Testis (tissue), 3 donors: ENCODE data around the gene TYR. TPM values are rescaled to one million over a fixed set of nuclear protein-coding genes. Genes with fewer than 3 reads are reported as not detected.
"Not testable (repeated sequence)": the region's sequence is repeated elsewhere in the genome, so short reads cannot be mapped to it uniquely, and the experiment has no call there.

Experiments
- DNase-seq: peaks from one replicate; pipeline ENCODE4 v3.0.0-alpha.2; 2019
- H3K27ac ChIP-seq, 2 donors: fragments of 200-600 bp; sonication (generic); one replicate each; pipeline ENCODE4 v1.5.1; 2019
- H3K27me3 ChIP-seq: fragments of 200-600 bp; sonication (generic); one replicate; pipeline ENCODE4 v1.5.1; 2019
- H3K36me3 ChIP-seq: fragments of 200-600 bp; sonication (generic); one replicate; pipeline ENCODE4 v1.5.1; 2017; ENCODE audit warnings: low read depth; ENCODE audit errors: missing control alignments
- H3K4me1 ChIP-seq: fragments of 200-600 bp; sonication (generic); one replicate; pipeline ENCODE4 v1.5.1; 2019
- H3K4me3 ChIP-seq, 2 donors: fragments of 200-600 bp; sonication (generic); one replicate each; pipeline ENCODE4 v1.5.1; 2017 to 2019
- H3K9me3 ChIP-seq: fragments of 200-600 bp; sonication (generic); one replicate; pipeline ENCODE4 v1.5.1; 2017
- POLR2A ChIP-seq: fragments of 450-650 bp; IDR thresholded peaks from one replicate; pipeline ENCODE4 v1.6.1; 2017; ENCODE audit warnings: antibody characterized with exemption, mild to moderate bottlenecking, moderate library complexity
- WGBS, 2 donors: methylation state at CpG; one replicate each; pipeline ENCODE4 v1.1.5; 2018; 5-methylcytosine and 5-hydroxymethylcytosine counted together
- intact Hi-C: fragments of 100-400 bp; cut with DNase I; formaldehyde crosslinking; loops from one replicate; pipeline ENCODE4 v1.15.1; 2023; ENCODE audit warnings: low total_unique reads
- polyA plus RNA-seq: library from polyadenylated mRNA; stranded (reverse); fragments of 350-450 nt; fragmentation: Illumina TruSeq; extraction: RNeasy Lipid Tissue Mini Kit (QIAGEN cat#74804); gene quantifications from one replicate; pipeline ENCODE4 v1.2.3, GENCODE V29; 2014; ENCODE audit warnings: low read depth, low replicate concordance; ENCODE audit not compliant: insufficient read depth
- total RNA-seq, 2 donors: library from RNA; depleted of rRNA; stranded (reverse); fragments of >200 nt; gene quantifications; one replicate each; pipeline ENCODE4 v1.2.3, GENCODE V29; 2016
- TF ChIP-seq, protein P1 (sequence below), 3 experiments: fragments of 450-650 bp in 2 of 3; fragments of 200-600 bp in 1 of 3; sonication (generic) in 1 of 3; IDR thresholded peaks; one replicate each; pipeline ENCODE4 v1.5.1; 2016 to 2019; ENCODE audit warnings: antibody characterized with exemption in 3 of 3, mild to moderate bottlenecking in 2 of 3, moderate library complexity in 1 of 3

The TYR gene
- total and polyA plus RNA-seq, 3 donors from 2014 or later = 0.24 to 1.5 (median 0.25) TPM

DNA sequence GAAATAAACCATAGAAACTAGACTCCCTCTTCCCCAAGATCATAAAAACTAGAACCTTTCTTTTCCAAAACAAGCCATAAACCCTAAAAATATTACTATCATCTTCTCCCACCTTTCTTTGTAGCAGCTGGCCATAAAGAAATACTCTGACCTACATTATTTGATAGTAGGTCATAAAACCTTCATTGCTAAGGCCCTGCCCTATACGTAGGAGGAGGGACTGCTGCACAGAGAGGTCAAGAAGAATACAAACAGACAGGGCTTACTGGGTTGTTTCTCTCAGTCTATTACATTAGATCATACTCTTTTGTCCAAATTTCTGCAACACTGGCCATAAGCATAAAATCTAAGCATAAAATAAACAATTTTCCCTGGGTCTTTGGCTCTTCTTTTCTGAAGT lies 101.5 kb downstream of the TYR start:
- no peaks in the 10 kb centered on the region for H3K9me3 ChIP-seq
- no peak for DNase-seq

DNA sequence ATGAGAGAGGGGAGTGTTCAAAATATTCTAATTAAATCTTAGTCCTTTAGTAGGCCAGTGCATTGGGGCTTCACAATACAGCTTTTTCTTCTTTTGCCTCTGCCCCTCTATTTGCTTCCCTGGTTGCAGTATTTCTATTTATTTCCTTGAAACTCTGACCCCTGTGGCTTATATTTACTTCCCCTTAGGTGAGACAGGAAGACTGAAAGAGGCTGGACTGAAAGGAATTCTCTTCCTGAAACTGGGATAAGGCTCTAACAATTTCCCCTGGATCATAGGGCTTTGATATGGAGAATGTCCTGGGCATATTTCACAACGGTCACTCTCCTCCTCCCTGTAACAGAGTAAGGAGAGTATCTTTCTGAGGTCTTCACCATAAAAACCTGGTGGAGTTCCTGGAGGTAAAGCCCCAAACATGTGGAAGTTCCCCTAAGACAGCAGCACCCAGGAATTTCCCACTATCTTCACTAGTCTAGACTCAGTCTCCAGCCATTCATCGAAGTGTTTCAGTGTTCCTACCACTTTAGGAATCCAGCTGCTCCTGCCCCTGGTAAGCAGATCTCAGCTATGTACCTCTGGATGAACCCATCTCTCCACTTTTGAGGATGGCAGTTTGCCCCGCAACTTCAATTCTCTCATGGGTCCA lies 103.5 kb downstream of the TYR start:
- H3K27ac ChIP-seq, H3K9me3 ChIP-seq, H3K36me3 ChIP-seq, H3K4me1 ChIP-seq, intact Hi-C loops, H3K4me3 ChIP-seq, DNase-seq, H3K27me3 ChIP-seq: not testable (repeated sequence)
- WGBS, 2 donors = 80 to 88% methylated on average over 3 of the region's 3 CpGs

More for the DNA sequence above, 101.5 kb downstream of the TYR start:
- no peak overlapping the region for H3K27ac ChIP-seq
- no peaks in the 10 kb centered on the region for H3K4me1 ChIP-seq
- TF ChIP-seq, protein P1, sequence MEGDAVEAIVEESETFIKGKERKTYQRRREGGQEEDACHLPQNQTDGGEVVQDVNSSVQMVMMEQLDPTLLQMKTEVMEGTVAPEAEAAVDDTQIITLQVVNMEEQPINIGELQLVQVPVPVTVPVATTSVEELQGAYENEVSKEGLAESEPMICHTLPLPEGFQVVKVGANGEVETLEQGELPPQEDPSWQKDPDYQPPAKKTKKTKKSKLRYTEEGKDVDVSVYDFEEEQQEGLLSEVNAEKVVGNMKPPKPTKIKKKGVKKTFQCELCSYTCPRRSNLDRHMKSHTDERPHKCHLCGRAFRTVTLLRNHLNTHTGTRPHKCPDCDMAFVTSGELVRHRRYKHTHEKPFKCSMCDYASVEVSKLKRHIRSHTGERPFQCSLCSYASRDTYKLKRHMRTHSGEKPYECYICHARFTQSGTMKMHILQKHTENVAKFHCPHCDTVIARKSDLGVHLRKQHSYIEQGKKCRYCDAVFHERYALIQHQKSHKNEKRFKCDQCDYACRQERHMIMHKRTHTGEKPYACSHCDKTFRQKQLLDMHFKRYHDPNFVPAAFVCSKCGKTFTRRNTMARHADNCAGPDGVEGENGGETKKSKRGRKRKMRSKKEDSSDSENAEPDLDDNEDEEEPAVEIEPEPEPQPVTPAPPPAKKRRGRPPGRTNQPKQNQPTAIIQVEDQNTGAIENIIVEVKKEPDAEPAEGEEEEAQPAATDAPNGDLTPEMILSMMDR (IDR thresholded peaks at IDR 0.05) = no peak
- no peak for TF ChIP-seq POLR2A
- WGBS, 2 donors = 68 to 82% methylated on average over 1 of the region's 1 CpG
- intact Hi-C loops = no loop called here
- no peaks in the 10 kb centered on the region for H3K27me3 ChIP-seq
- H3K4me3 ChIP-seq = no peak overlapping the region
- H3K36me3 ChIP-seq = no peaks in the 10 kb centered on the region

DNA sequence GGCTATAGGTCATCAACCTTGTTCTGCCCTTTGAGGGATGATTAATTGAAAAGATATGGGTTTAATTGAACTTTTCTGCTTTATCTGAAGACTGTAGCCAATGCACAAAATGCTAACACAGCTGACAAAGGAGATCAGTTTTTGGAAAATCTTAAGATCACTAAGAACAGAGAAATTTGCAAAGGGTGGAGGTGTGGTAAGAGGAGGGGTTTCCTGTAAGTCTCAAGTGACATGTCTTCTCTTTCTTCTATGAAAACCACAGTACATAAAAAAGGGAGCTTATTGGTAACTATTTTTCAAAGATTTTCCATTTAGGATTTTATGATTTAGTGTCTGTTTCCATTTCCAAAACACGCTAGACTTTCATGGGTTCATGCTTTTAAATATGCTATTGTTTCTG lies 108.9 kb downstream of the TYR start:
- H3K27ac ChIP-seq, H3K4me3 ChIP-seq, H3K4me1 ChIP-seq, DNase-seq, H3K36me3 ChIP-seq, H3K9me3 ChIP-seq, H3K27me3 ChIP-seq, intact Hi-C loops: not testable (repeated sequence)
- 88 to 94% methylated on average over 1 of the region's 1 CpG for WGBS, 2 donors

DNA sequence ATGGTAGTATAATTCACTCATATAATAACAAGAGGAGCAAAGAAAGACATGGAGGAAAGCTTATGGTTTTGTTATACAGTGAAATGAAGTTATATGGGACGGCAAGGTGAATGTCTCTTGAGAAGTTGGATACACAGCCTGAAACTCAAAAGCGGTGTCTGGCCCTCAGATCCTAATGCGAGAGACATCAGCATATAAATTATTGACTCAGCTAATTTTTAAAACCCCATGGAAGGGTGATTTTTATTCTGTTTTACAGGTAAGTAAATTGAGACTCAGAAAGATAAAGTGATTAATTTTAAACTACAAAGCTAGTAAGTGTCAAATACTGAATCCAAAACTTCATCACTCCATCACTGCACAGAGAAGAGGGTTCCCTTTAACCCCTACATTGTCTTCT lies 110.3 kb downstream of the TYR start:
- H3K27me3 ChIP-seq, H3K4me1 ChIP-seq, intact Hi-C loops, H3K27ac ChIP-seq, H3K9me3 ChIP-seq, H3K36me3 ChIP-seq, DNase-seq, H3K4me3 ChIP-seq: not testable (repeated sequence)
- WGBS, 2 donors = 90 to 91% methylated on average over 3 of the region's 3 CpGs

DNA sequence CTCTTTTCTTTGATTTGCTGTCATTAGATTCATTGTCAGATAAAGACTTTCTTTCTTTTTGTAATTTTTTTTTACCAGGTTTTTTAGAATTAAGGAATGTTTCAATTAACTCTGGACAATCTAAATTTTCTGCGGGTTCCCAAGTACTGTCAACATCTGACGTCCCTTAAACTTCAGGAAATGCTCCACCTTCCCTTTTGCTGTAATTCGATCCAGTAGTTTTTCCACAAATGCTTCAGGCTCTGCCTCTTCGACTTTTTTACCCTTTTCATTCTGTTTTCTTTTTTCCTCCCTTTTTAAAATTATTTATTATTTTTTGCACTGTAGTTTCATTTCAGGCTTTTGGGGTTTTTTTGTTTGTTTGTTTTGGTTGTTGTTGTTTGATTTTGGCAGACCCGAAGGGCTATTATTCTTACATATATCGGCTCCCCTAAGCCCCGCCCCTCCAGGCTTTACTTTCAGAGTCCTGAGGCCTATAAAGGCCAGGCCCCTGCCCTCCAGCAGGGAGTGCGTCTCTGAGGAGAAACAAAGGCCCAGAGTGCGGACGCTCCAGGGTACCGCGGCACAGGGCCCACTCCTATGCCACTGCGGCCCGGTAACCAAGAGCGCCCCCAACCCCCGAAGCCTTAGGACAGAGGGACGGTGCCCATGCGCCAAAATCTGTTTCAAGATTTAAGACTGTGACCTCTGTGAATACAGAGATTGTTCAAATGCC lies 116.4 kb downstream of the TYR start:
- WGBS, 2 donors = 5 to 18% methylated on average over 12 to 18 of the region's 18 CpGs

DNA sequence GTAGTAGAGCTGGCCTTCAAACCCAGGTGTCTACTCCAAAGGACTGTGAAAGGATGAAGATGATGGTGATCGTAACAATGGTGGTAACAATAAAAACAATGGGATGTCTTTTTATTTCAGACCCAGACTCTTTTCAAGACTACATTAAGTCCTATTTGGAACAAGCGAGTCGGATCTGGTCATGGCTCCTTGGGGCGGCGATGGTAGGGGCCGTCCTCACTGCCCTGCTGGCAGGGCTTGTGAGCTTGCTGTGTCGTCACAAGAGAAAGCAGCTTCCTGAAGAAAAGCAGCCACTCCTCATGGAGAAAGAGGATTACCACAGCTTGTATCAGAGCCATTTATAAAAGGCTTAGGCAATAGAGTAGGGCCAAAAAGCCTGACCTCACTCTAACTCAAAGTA lies 117.3 kb downstream of the TYR start:
- 56 to 82% methylated on average over 6 to 7 of the region's 7 CpGs for WGBS, 2 donors
- DNase-seq, H3K9me3 ChIP-seq, H3K4me1 ChIP-seq, H3K27ac ChIP-seq, H3K36me3 ChIP-seq, intact Hi-C loops, H3K4me3 ChIP-seq, H3K27me3 ChIP-seq: not testable (repeated sequence)

More for the DNA sequence above, 116.4 kb downstream of the TYR start:
- Histone ChIP-seq H3K4me3 (peak overlapping the region in 1 of 2 donors; percentile 2), H3K36me3 (no peaks in the 10 kb centered on the region), H3K9me3 (no peaks in the 10 kb centered on the region), H3K27me3 (no peaks in the 10 kb centered on the region), H3K4me1 (no peaks in the 10 kb centered on the region), H3K27ac (no peak overlapping the region)
- intact Hi-C loops = no loop called here
- peak; percentile 17 for DNase-seq
- TF ChIP-seq POLR2A = no peak
- TF ChIP-seq, protein P1 (IDR thresholded peaks at IDR 0.05) = no peak

DNA sequence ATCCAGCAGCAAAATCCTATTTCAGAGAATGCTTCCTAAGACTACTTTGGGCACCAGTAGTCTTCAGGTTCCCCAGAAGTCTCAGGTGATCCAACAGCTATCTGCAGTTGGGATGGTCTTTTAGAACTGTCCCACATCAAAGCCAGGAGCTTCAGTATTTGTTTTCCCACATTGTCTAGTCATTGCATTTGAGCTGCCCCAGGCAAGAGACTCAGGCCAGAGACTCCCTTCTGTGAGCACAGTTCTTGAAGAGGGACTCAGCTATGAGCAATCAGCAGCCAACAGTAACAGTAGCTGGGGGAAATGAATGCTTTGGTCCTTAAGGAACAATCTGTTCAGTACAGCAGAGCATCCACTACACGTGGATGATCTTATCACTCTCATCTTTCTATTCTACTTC lies 125.4 kb downstream of the TYR start:
- 28 to 52% methylated on average over 1 of the region's 1 CpG for WGBS, 2 donors
- intact Hi-C loops, H3K27me3 ChIP-seq, H3K36me3 ChIP-seq, H3K27ac ChIP-seq, H3K4me1 ChIP-seq, H3K9me3 ChIP-seq, DNase-seq, H3K4me3 ChIP-seq: not testable (repeated sequence)

DNA sequence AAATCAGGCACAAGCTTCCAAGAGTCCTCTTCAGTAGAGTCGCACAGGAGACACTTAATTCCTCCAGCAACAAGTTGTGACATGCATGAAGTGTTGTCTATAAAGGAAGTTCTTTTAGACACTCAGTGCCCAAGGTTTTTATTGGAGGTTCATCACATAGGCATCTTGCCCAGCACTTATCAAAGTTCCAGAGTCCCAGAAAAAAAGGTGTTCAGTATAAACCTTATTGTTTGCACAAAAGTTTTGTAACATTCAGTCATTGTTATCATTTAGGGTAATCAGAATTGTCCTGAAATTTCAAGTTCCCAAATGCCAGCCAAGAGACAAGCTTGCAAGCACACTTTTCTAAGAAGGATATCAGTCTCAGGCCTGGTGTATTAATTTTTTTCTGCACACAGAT lies 130.6 kb downstream of the TYR start:
- intact Hi-C loops, DNase-seq, H3K4me1 ChIP-seq, H3K9me3 ChIP-seq, H3K27ac ChIP-seq, H3K36me3 ChIP-seq, H3K4me3 ChIP-seq, H3K27me3 ChIP-seq: not testable (repeated sequence)
- WGBS, 2 donors = 82 to 93% methylated on average over 1 of the region's 1 CpG

DNA sequence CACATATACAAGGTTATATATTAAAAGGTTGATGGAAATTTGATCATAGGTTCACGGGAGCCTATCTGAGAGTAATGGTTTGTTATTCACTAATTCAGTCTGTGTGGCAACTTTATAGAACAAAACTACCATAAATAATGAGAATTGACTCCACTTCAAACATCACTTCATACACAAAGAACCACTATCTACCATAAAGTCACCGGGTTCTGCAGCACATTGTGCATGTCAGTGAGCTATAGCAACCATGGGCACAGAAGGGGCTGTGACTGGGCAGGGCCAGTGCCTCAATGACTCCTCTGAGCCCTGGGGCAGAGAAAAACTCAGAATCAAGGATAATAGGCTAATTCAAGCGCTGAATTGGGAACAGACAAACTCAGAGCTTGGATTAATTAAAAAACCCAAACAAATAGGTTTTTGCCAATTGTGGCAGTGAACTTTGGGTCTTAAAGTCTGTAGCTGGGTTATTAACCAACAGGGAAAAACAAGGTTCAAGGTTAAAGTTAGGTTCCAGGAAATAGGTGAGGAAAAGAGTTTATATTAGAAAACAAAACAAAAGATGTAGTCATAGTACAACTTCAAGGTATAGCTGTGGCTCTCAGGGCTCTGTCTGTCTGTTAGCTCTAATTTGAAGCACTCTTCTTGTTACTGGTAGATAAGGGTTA lies 131.8 kb downstream of the TYR start:
- H3K36me3 ChIP-seq, H3K4me1 ChIP-seq, DNase-seq, intact Hi-C loops, H3K4me3 ChIP-seq, H3K27me3 ChIP-seq, H3K27ac ChIP-seq, H3K9me3 ChIP-seq: not testable (repeated sequence)
- 70 to 88% methylated on average over 3 of the region's 3 CpGs for WGBS, 2 donors

DNA sequence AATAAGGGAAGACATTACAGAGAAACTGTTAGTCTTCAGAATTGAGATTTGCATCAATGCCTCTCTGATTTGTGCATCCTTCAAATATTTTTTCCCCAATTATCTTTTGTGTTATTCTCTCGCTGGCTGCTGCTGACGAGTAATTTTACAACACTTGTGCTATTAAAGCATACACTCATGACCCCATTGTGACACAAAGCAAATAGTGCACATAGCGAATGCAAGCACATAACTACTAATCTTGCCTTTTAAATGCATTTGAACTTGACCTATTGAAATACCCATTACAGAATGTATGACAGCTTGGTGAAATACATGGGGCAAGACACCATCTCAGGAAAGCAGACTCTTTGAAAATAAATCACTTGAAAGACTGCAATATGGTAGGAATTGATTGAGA lies 132.9 kb downstream of the TYR start:
- H3K4me3 ChIP-seq, DNase-seq, H3K27me3 ChIP-seq, intact Hi-C loops, H3K36me3 ChIP-seq, H3K4me1 ChIP-seq, H3K27ac ChIP-seq, H3K9me3 ChIP-seq: not testable (repeated sequence)
- WGBS, 2 donors = 70 to 76% methylated on average over 3 of the region's 3 CpGs
